ENCODE data around the gene ZMYM4.

Gene ZMYM4

DNA sequence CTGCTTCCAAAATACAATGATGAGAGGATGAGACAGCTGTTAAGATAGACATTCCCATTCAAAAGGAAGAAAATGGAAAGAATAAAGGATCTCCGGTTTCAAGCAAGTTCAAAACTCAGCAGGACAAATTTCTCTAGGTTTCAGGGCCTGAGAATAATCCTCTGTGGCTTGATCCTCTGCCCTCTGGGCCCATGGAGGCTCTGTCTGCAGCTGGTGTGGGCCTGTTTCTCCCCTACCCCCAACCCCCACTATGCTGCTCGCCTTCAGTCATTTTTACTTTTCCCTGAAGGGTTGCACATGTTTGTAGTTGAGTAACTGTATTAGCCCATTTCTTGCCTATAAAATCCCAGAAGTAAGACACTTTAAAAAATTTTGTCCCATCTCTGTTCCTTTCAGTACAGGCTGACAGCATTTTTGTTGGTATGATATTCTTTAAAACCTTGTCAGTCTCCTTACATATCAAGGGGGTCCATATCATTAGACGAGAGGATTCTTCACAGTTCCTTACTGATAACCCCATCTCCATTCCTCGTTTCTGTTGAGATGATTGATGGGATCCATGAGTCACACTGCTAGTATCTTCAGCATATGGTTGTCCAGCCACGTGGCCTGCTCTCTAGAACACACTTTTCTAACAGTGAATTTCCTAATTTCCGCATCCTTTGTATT, 10.5 kb downstream of the ZMYM4 start:
- peak; percentile 6 for DNase-seq

DNA sequence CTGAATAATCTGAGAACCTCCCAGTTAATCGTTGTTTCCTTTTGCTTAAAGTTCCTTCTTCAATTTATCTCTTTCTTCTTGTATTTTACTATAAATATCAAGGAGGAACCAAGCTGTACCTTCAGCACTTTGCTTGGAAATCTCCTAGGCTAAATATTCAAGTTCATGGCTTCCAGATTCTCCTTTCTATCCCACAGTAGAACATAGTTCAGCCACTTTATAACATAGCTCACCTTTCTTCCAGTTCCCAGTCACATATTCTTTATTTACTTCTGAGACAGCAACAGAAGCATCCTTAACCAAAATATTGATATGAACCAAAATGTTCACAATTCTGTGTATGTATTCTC, 11.0 kb downstream of the ZMYM4 start:
- no peak for DNase-seq

DNA sequence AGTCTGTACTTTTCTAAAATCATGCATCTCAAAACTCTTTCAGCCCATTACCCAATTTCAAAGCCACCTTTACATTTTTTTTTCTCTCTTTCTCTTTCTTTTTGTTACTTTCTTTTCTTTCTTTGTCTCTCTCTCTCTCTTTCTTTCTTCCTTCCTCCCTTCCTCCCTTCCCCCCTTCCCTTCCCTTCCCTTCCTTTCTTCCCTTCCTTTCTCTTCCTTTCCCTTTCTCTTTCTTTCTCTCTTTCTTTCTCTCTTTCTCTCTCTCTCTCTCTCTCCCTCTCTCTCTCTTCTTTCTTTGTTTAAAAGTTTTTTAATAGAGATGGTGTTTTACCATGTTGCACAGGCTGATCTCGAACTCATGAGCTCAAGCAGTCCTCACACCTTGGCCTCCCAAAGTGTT, 11.5 kb downstream of the ZMYM4 start:
- DNase-seq: no peak

DNA sequence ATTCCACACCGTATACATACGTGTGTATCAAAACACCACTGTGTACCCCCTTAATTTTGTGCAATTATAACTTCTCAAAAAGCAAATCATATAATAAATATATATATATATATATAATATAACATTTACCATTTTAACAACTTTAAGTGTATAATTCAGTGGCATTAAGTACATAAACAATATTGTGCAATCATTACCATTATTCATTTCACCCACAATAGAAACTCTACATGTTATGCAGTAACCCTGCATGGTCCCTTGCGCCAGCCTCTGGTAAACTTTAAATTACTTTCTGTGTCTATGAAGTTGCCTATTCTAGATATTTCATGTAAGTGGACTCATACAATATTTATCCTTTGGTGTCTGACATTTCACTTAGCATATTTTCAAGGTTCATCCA, 13.1 kb downstream of the ZMYM4 start:
- no peak for DNase-seq

DNA sequence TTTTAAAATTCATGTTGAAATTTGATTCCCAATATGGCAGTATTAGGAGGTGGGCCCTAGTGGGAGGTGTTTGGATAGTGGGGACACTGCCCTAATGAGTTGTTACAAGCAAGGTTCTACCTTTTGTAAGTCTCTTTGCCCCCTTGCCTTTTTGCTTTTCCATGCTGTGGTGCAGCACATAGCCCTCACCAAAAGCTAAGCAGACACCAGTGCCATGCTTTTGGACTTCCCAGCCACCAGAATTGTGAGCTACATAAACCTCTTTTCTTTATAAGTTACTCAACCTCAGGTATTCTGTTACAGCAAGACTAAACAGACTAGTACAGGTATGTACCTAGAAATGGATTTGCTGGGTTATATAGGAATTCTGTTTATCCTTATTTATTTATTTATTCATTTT, 13.7 kb downstream of the ZMYM4 start:
- DNase-seq: no peak

DNA sequence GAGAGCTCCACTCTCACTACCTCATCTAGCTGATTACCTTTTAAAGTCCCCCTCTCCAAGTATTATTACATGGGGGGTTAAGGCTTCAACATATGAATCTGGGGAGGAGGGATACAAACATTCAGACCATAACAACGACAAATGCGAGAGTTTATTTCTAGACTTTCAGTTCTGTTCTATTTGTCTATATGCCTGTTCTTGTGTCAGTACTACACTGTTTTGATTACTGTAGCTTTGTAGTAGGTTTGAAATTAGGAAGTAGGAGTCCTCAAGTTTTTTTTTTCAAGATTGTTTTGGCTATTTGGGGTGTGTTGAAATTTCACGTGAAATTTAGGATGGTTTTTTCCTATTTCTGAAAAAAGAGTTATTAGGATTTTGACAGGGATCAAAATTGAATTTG, 16.3 kb downstream of the ZMYM4 start:
- no peak for DNase-seq

DNA sequence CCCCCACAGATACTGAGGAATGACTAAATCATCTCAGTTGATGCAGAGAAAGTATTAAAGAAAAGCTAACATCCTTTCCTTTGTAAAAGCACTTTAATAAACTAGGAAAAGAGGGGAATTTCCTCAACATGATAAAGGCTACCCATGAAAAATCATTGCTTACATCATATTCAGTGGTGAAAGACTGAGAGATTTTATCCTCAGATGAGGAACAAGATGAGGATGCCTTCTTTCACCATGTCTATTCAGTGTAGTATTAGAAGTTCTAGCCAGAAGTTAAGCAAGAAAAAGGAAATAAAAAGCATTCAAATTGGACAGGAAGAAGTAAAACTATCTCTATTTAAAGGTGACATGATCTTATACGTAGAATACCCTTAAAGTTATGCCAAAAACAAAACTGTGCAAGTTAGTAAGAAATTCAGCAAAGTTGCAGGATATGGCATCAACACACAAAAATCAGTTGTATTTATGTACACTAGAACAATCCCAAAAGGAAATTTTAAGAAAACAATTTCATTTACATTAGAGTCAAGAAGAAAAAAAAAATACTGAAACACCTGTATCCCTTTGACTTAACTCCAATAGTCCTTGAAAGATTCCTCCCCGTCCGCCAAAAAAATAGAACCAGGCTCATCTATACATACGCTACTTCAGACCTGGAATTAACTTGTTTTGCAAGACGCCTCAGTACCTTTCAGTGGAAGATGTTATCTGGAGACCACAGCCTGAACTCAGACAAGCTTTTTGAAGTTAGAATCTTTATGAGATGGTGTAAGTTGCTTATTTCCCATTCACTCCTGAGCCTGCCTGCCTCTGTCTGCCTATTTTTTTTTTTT, 17.5 kb downstream of the ZMYM4 start:
- DNase-seq: no peak

DNA sequence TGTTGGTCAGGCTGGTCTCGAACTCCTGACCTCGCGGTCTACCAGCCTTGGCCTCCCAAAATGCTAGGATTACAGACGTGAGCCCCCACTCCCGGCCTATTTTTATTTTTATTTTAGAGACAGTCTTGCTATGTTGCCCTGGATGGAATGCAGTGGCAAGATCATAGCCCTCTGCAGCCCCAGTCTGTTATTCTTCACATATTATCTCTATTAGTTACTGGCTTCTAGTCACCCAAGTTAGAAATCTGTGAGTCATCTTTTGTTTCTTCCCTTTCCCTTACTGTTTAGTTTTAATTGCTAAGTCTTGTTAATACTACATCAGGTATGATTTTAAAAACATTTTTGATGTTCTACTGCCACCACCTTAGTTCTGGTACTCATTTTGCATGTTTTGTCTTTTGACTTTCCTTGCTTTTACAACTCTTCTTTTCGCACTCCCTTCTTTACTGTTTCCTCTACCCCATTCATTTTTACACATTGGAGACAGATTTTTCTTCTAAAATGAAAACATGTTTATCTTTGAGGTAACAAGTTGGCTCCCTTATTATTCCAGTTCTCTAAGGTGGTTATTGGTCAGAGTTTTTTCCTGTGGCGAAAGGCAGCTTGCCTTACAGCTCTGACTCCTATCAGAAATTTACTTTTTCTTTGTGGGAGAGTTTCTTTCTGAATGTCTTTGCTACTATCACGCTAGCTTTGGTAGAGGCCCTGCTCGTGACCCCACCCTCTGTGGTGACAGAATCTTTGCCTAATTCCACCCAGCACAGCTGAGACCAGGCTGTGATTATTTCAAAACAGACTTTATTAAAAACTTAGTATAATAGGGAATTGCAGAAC, 19.5 kb downstream of the ZMYM4 start:
- peak; percentile 90 for DNase-seq

DNA sequence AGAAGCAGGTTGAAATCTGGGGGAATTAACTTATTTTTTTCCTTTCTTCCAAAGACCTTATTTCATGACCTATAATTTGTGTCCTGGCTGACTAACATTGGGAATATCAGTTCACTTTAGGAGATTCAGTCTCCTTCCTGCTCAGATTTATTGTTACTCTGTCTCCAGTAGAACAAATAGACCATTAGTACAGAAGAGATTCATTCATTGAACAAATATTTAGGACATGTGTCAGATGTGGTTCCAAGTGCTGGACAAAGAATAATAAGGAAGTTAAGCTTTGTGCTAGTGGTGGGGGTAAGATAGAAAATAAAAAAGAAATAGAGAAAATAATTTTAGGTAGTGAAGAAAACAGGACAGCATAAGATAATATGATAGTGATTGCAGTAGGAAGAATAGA, 20.3 kb downstream of the ZMYM4 start:
- DNase-seq: peak; percentile 83

DNA sequence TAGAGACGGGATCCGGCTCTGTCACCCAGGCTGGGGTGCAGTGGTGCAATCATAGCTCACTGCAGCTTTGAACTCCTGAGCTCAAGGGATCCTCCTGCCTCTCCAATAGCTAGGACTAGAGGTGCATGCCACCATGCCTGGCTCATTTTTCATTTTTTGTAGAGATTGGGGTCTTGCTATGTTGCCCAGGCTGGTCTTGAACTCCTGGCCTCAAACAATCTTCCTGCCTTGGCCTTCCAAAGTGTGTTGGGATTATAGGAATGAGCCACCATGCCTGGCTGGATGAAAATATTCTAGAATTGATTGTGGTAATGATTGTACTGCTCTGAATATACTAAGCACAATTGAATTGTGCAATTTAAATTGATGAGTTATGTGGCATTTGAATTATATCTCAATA, 21.9 kb downstream of the ZMYM4 start:
- DNase-seq: no peak

DNA sequence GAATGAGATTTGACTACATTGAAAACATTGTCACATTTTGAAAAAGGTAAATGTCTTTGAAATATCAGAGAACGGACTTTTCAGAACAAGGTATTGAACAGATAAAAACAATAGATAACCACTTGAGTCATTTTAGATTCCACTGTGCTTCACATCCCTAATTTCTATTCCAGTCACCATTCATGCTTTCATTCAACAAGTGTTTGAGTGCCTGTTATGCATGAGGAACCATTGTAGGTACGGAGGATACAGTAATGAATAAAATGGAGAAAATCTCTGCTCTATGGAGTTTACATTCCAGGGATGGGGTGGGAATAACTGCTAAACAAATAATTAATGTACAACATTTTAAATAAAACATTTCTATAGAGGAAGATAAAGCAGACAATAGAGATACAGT, 26.3 kb downstream of the ZMYM4 start:
- DNase-seq: no peak

DNA sequence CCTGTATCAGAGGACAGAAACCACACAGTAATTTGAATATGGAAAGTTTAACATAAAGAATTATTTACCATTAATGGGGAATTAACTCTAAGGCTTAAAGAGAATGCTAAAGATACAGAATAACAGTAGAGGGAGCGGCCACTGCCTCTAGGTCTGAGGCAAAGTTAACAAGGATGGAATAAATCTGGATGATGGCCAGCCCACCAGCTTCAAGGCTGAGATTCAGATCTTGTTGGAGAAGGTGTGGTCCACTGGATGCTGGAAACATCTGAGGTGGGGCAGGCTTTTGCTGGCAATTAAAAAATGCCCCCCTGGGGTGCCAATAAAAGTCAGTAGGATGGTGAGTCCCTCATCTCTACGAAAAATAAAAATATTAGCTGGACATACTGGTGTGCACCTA, 29.4 kb downstream of the ZMYM4 start:
- no peak for DNase-seq

DNA sequence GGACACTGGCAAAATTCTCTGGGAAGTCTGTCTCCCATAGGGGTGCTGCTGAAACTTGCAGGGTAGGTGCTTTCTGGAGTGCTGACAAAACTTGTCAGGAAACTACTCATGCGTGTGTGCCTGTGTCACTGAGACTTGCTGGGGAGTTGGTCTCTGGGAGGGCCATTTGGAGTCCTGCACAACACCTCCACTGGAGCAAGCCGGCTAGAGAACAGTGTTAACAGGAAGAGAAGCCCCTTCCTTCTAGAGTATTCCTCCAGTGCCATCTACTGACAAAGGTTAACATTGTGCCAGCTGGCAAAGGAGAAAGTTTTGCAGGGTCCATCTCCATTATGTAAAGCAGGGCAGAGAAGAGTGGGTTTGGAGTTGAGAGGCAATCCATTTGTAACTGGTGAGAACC, 30.0 kb downstream of the ZMYM4 start:
- peak; percentile 45 for DNase-seq

DNA sequence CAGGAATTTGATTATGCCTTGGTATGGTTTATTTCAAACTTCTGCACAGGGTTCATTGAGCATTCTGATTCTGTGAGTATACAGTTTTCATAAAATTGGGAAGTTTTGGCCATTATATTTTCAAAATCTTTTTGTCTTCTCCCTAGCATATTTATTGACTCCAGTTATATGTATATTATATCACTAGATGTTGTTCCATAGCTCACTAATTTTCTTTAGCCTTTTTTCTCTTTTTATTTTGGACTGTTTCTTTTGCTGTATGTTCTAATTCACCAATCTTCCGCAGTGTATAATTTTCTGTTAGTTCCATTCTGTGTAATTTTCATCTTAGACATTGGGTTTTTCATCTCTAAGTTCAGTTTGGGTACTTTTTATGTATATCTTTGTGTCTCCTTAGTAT, 31.9 kb downstream of the ZMYM4 start:
- no peak for DNase-seq

DNA sequence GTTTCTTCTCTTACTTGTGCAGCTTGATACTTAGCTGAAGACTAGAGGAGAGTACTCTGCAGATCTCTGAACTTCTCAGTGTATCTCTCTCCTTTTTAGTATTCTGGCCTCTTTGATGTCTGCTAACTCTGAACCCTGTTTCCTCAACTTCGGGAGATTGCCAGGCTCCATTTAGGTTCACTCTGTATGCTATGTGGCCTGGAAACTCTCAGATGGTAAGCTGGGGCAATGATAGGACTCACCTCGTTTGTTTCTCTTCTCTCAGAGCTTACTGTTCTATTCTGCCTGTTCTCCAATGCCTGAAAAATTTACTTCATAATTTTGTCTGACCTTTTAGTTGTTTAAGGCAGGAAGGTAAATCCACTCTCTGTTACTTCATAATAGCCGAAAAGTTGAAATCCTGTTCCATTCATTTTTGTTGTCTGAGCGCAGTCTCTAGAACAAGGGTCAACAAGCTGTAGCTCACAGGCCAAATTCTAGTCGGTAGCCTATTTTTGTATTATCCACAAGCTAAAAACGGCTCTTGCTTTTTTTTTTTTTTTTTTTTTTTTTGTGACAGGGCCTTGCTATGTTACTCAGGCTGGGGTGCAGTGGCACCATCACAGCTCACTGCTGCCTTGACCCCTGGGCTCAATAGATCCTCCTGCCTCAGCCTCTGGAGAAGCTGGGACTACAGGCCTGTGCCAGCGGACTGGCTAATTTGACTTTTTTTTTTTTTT, 33.3 kb downstream of the ZMYM4 start:
- no peak for DNase-seq

DNA sequence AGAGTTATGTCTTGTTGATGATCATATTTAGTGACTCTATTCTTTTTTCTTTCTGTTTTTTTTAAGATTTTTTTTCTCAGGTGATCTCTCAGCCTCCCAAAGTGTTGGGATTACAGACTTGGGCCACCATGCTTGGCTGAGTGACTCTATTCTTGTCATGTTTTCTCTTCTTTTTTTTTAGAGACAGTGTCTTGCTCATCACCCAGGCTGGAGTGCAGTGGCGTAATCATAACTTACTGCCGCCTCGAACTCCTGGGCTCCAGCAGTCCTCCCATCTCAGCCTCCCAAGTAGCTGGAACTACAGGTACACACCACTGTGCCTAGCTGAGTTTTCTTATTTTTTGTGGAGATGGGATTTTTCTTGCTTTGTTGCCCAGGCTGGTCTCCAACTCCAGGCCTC, 36.9 kb downstream of the ZMYM4 start:
- no peak for DNase-seq

DNA sequence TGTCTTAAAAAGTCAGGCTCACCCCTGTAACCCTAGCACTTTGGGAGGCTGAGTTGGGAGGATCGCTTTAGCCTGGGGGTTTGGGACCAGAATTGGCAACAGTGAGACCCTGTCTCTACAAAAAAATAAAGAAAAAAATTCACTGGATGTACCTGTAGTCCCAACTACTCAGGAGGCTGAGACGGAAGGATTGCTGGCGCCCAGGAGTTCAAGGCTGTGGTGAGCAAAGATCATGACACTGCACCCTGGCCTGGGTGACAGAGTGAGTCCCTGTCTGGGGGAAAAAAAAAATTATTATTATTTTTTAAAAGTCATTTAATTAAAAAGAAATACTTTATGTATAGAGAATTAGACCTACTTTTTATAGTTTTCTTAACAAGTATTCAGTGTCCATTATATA, 47.1 kb downstream of the ZMYM4 start:
- no peak for DNase-seq

DNA sequence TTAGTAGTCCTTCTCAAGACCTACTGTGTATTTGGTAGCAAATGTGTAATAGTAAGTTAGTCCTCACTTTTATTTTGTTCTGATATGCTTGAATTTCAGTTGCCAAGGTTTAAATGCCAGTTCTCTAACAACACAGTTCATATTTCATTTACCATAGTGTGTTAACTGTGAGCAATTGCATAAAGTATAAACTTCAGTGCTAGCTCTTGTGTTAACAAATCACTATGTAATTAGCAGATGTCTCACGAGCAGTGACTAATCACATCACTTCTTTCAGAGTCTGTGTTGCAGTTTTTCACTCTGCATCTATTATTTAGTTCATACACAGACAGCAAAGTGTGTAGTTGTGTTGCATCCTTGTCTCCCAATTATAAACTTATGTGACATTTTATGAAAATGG, 47.8 kb downstream of the ZMYM4 start:
- DNase-seq: no peak

DNA sequence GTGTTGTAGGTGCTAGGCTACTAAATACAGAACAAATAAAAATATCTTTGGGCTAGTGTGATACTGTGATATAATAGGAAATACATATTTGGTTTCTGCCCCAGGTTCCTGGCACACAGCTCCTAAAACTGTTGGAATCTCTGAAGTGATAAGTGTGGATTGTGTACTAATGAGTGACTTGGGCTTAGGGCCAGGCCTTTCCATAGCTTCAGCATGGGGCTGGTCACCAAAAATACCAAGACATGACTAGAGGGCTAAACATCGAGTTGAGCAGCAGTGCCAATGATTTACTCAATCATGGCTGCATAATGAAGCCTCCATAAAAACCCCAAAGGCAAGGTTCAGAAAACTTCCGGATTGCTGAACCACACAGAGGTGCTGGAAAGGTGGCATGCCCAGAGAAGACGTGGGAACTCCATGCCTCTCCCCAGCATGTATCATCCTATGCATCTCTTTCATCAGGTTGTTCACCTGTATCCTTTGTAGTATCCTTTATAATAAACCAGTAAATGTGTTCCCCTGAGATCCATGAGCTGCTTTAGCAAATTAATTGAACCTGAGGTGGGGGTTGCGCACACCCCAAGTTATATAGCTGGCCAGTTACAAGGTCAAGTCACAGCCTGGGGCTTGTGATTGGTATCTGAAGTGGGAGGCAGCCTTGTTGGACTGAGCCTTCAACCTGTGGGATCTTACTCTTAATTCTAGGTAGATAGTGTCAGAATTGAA, 51.6 kb downstream of the ZMYM4 start:
- DNase-seq: peak; percentile 27

DNA sequence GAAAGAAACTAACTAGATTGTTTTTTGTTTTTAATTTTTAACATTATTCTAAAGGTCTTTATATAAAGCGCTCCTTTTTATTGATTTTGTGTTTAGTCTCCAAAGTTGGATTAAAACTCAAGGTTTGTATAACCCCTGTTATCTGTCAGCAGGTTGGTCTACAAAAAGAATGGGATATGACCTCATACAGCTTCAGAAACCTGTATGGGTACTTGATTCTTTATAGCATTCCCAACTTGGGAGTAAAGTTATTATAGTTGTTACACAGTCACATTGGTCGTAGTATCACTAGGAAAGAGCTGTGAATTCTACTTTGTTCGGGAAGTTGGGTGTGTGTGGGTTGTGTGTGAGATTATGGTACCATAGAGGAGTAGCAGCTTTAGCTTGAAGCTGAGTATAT, 52.4 kb downstream of the ZMYM4 start:
- no peak for DNase-seq

DNA sequence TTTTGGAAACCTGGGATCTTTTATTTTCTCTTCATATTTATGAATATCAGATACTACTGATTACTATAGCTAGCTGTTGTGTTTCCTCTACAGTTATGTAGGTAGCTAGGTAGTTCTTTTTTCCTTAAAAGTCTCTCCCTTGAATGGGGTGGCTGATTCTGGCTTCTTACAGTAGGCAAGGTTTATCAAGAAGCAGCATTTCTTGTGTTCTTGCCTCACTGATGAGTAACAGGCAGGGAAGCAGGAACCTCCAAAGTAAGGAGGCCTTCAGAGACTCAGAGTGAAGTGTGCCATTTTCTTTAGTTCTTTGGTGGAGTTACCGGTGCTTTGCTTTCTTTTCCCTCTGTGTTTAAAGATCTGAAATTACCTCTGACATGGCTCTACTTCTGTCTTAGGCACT, 56.0 kb downstream of the ZMYM4 start:
- peak; percentile 12 for DNase-seq

DNA sequence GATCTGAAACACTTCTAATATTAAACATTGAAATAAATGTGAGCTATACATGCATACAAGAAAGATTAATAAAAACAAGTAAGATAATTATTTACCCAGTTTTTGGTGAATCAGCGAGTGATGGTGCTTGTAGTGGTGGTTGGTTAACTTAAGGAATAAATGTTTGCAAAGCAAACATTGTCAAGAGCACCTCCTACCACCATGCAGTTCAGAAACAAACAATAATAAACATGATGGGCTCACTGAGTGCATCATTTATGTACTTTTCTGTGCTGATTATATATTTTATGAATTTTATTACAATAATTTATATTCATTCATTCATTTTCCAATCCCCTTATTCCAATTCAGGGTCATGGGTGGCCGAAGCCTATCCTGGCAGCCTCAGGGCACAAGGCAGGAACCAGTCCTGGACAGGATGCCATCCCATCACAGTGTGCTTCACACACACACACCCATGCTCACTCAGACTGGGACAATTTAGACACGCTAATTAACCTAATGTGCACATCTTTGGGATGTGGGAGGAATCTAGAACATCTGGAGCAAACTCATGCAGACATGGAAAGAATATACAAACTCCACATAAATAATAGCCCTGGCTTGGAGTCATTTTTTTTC, 57.8 kb downstream of the ZMYM4 start:
- DNase-seq: no peak
